HCT116 (cell line): ENCODE measurements around the gene PHACTR1. TPM values are rescaled to one million over a fixed set of nuclear protein-coding genes. Genes with fewer than 3 reads are reported as not detected.
"Not testable (repeated sequence)": the region's sequence is repeated elsewhere in the genome, so short reads cannot be mapped to it uniquely, and the experiment has no call there.

Source experiments
- ATAC-seq: fragments of 200-7000 bp; cut with Tn5 transposase; 2 replicates; pipeline ENCODE4 v1.9.1; 2020; ENCODE audit warnings: mild to moderate bottlenecking, moderate library complexity
- BruUV-seq: library from RNA; stranded (reverse); fragments of 400-500 nt; replicated peaks from 2 replicates; lab custom pipeline; 2021; lab: Mats Ljungman, UMichigan
- CTCF ChIA-PET: fragments of 300-600 bp; sonication (Branson Sonifier 250); formaldehyde crosslinking; loops from one replicate; lab custom pipeline; 2021; ENCODE audit warnings: antibody characterized with exemption; lab: Charles Lee
- POLR2A ChIA-PET: fragments of 300-600, 350-600 bp; sonication (Branson Sonifier 250); formaldehyde crosslinking; loops from one replicate; lab custom pipeline; 2021; ENCODE audit warnings: antibody characterized with exemption; lab: Charles Lee
- RAD21 ChIA-PET, 2 experiments: fragments of 300-600 bp; sonication (Branson Sonifier 250); formaldehyde crosslinking; loops; one replicate each; lab custom pipeline; 2023; ENCODE audit warnings: low total read pairs in 2 of 2; ENCODE audit not compliant: uncharacterized antibody in 2 of 2, unreplicated experiment in 2 of 2, low non-redundant PET in 1 of 2; lab: Charles Lee
- DNase-seq: peaks from one replicate; pipeline ENCODE4 v3.0.0-alpha.2; 2010; ENCODE audit warnings: low read depth, low spot score
- H2AFZ ChIP-seq: fragments of 200-600 bp; shearing (Covaris generic), sonication (generic); 2 replicates; pipeline ENCODE4 v1.6.1; 2017; ENCODE audit warnings: low read depth, mixed run types, mixed read lengths, antibody characterized with exemption, low read length; ENCODE audit not compliant: poor library complexity, severe bottlenecking
- H3K27ac ChIP-seq: 2 replicates; pipeline ENCODE4 v1.5.1; 2012; ENCODE audit warnings: low read depth, low read length
- H3K27me3 ChIP-seq: fragments of 200-600 bp; sonication (generic); 2 replicates; pipeline ENCODE4 v1.6.1; 2016; ENCODE audit warnings: mixed run types, low read length, mixed read lengths; ENCODE audit not compliant: insufficient read depth
- H3K36me3 ChIP-seq, 2 experiments: fragments of 200-500 bp in 1 of 2; fragments of 200-600 bp in 1 of 2; sonication (Bioruptor generic) in 1 of 2; sonication (generic) in 1 of 2; 2 replicates each; pipeline versions ENCODE4 v1.5.1 to v1.6.1; 2014 to 2016; ENCODE audit warnings: low read length in 2 of 2, inconsistent platforms in 1 of 2, mixed read lengths in 1 of 2, mixed run types in 1 of 2; ENCODE audit not compliant: insufficient read depth in 2 of 2, control insufficient read depth in 1 of 2
- H3K4me1 ChIP-seq, 2 experiments: fragments of 200-600 bp in 1 of 2; sonication (generic) in 1 of 2; 2 replicates each; pipeline versions ENCODE4 v1.5.1 to v1.6.1; 2012 to 2017; ENCODE audit warnings: low read length in 2 of 2, inconsistent platforms in 1 of 2, mild to moderate bottlenecking in 1 of 2, mixed read lengths in 1 of 2, mixed run types in 1 of 2, moderate library complexity in 1 of 2; ENCODE audit not compliant: insufficient read depth in 2 of 2, control insufficient read depth in 1 of 2
- H3K4me2 ChIP-seq: fragments of 200-600 bp; sonication (generic); 2 replicates; pipeline ENCODE4 v1.6.1; 2017; ENCODE audit warnings: mixed run types, low read length, mixed read lengths
- H3K4me3 ChIP-seq, 2 experiments: fragments of 200-600 bp in 1 of 2; sonication (generic) in 1 of 2; replicated peaks in 1 of 2; 2 replicates each; pipeline ENCODE4 v1.5.1; 2011 to 2016; ENCODE audit warnings: low read length in 2 of 2, control low read depth in 1 of 2, low read depth in 1 of 2, mild to moderate bottlenecking in 1 of 2, mixed read lengths in 1 of 2, mixed run types in 1 of 2
- H3K79me2 ChIP-seq: fragments of 200-600 bp; sonication (generic); 2 replicates; pipeline ENCODE4 v1.6.1; 2017; ENCODE audit warnings: mild to moderate bottlenecking, mixed run types, low read length, moderate library complexity, mixed read lengths; ENCODE audit not compliant: insufficient read depth
- H3K9ac ChIP-seq: fragments of 200-600 bp; sonication (generic); 2 replicates; pipeline ENCODE4 v1.6.1; 2016; ENCODE audit warnings: low read length, mixed read lengths
- H3K9me2 ChIP-seq: fragments of 200-600 bp; sonication (generic), shearing (Covaris generic); 2 replicates; pipeline ENCODE4 v1.6.1; 2017; ENCODE audit warnings: mixed run types, mild to moderate bottlenecking, moderate library complexity; ENCODE audit not compliant: insufficient read depth
- H3K9me3 ChIP-seq, 2 experiments: fragments of 200-500 bp in 1 of 2; fragments of 200-600 bp in 1 of 2; sonication (Bioruptor generic) in 1 of 2; sonication (generic) in 1 of 2; 2 replicates each; pipeline ENCODE4 v1.6.1; 2014 to 2017; ENCODE audit warnings: low read length in 2 of 2, mixed read lengths in 2 of 2, inconsistent platforms in 1 of 2, low read depth in 1 of 2, mild to moderate bottlenecking in 1 of 2, mixed run types in 1 of 2, moderate library complexity in 1 of 2; ENCODE audit not compliant: control insufficient read depth in 1 of 2, insufficient read depth in 1 of 2
- H4K20me1 ChIP-seq: fragments of 200-600 bp; sonication (generic), shearing (Covaris generic); 2 replicates; pipeline ENCODE4 v1.6.1; 2017; ENCODE audit warnings: mixed run types, mild to moderate bottlenecking, moderate library complexity; ENCODE audit not compliant: insufficient read depth
- CBX3 ChIP-seq: IDR thresholded peaks from 2 replicates; pipeline ENCODE4 v1.6.1; 2012; ENCODE audit warnings: low read depth
- CEBPB ChIP-seq: IDR thresholded peaks from 2 replicates; pipeline ENCODE4 v1.6.1; 2012; ENCODE audit warnings: low read depth
- ELF1 ChIP-seq: IDR thresholded peaks from 2 replicates; pipeline ENCODE4 v1.6.1; 2012; ENCODE audit warnings: low read depth, borderline replicate concordance
- FOSL1 ChIP-seq: IDR thresholded peaks from 2 replicates; pipeline ENCODE4 v1.6.1; 2012; ENCODE audit warnings: low read depth
- RAD21 ChIP-seq: IDR thresholded peaks from 2 replicates; pipeline ENCODE4 v1.6.1; 2012; ENCODE audit warnings: low read depth, mild to moderate bottlenecking
- SIN3A ChIP-seq: IDR thresholded peaks from 2 replicates; pipeline ENCODE4 v1.6.1; 2012; ENCODE audit warnings: low read depth
- YY1 ChIP-seq: IDR thresholded peaks from 2 replicates; pipeline ENCODE4 v1.6.1; 2011; ENCODE audit warnings: low read length, low read depth, moderate library complexity, mild to moderate bottlenecking; ENCODE audit not compliant: insufficient replicate concordance; ENCODE audit errors: extremely low read depth
- intact Hi-C: fragments of 100-400 bp; cut with micrococcal nuclease; formaldehyde crosslinking; loops from 2 replicates; pipeline ENCODE4 v1.10.0; 2022
- total RNA-seq: library from RNA; stranded (reverse); gene quantifications from one replicate; pipeline ENCODE4 v1.2.1, GENCODE V29; 2021; ENCODE audit not compliant: unreplicated experiment

Gene PHACTR1
- total RNA-seq, 1 experiment from 2014 or later: 0.17 TPM

DNA sequence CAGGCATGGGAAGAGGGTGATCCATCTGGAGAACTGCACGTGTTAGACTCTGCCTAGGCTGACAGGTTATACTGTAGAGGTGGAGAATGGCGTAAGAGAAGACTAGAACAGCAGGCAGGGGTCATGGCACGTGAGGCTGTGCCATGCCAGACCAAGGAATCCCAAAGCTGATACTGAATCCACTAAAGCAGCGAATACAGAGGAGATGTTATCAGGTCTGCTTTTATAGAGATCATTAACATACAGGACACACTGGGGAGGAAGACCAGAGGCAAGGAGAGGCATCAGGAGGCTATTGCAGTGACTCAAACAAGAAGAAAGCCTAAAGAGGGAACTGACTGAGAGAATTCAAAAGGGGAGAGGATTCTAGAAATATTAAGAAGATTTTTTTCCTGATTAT, 12.9 kb downstream of the PHACTR1 start:
- DNase-seq (no peak), ATAC-seq (no peak)
- intact Hi-C loops: no loop called here
- RAD21 ChIA-PET: no interaction called here
- H3K27me3 ChIP-seq: peaks cover 23% of the 10 kb centered on the region
- no TSS peak for BruUV-seq
- no peaks in the 10 kb centered on the region for H3K9me2 ChIP-seq
- no peak overlapping the region for H2AFZ ChIP-seq
- TF ChIP-seq CBX3: no peak
- no peak for TF ChIP-seq CEBPB
- TF ChIP-seq YY1: no peak
- no peak for TF ChIP-seq FOSL1
- TF ChIP-seq ELF1: no peak
- TF ChIP-seq SIN3A: no peak
- TF ChIP-seq RAD21: no peak
- H3K4me1 ChIP-seq: no peaks in the 10 kb centered on the region
- CTCF ChIA-PET: no interaction called here
- H4K20me1 ChIP-seq: no peaks in the 10 kb centered on the region
- H3K9ac ChIP-seq: no peak overlapping the region
- no peak overlapping the region for H3K4me3 ChIP-seq
- no peak overlapping the region for H3K4me2 ChIP-seq
- POLR2A ChIA-PET: no interaction called here
- no peak overlapping the region for H3K27ac ChIP-seq
- no peaks in the 10 kb centered on the region for H3K36me3 ChIP-seq
- H3K79me2 ChIP-seq: no peaks in the 10 kb centered on the region
- no peaks in the 10 kb centered on the region for H3K9me3 ChIP-seq

DNA sequence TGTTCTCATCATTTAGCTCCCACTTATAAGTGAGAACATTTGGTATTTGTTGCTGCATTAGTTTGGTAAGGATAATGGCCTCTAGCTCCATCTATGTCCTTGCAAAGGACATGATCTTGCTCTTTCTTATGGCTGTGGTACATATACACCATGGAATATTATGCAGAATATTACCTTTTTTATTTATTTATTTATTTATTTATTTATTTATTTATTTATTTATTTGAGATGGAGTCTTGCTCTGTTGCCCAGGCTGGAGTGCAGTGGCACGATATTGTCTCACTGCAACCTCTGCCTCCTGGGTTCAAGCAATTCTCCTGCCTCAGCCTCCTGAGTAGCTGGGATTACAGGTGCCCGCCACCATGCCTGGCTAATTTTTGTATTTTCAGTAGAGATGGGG, 14.2 kb downstream of the PHACTR1 start:
- CTCF ChIA-PET, H3K36me3 ChIP-seq, intact Hi-C loops, DNase-seq, H3K4me1 ChIP-seq, H3K9ac ChIP-seq, RAD21 ChIA-PET, POLR2A ChIA-PET, H3K9me2 ChIP-seq, H3K27ac ChIP-seq, H2AFZ ChIP-seq, H3K9me3 ChIP-seq, H3K4me3 ChIP-seq, H3K4me2 ChIP-seq, ATAC-seq, BruUV-seq, H4K20me1 ChIP-seq, H3K79me2 ChIP-seq: not testable (repeated sequence)
- H3K27me3 ChIP-seq: peaks cover 18% of the 10 kb centered on the region; the same call in 1 of the 2 replicates
